Neural progenitor cell (in vitro differentiated cells): ENCODE measurements around the gene APBB2. TPM values are rescaled to one million over a fixed set of nuclear protein-coding genes. Genes with fewer than 3 reads are reported as not detected.

Experiments used
- DNase-seq: peaks from one replicate; pipeline ENCODE4 v3.0.0-alpha.2; 2016; ENCODE audit warnings: low spot score
- H2AFZ ChIP-seq: fragments of 200-600 bp; sonication (generic); replicated peaks from 2 replicates; pipeline ENCODE4 v1.6.1; 2016; ENCODE audit warnings: antibody characterized with exemption
- H3F3A ChIP-seq: fragments of 200-600 bp; sonication (generic); 2 replicates; pipeline ENCODE4 v1.6.1; 2016; ENCODE audit warnings: antibody characterized with exemption, low read depth
- H3K27ac ChIP-seq: fragments of 200-600 bp; sonication (generic); 2 replicates; pipeline ENCODE4 v1.5.1; 2016; ENCODE audit warnings: mild to moderate bottlenecking
- H3K27me3 ChIP-seq: fragments of 200-600 bp; sonication (generic); 2 replicates; pipeline ENCODE4 v1.6.1; 2016; ENCODE audit warnings: mild to moderate bottlenecking, moderate library complexity
- H3K36me3 ChIP-seq: fragments of 200-600 bp; sonication (generic); 2 replicates; pipeline ENCODE4 v1.5.1; 2016
- H3K4me1 ChIP-seq: fragments of 200-600 bp; sonication (generic); 2 replicates; pipeline ENCODE4 v1.6.1; 2016; ENCODE audit warnings: mixed run types
- H3K4me2 ChIP-seq: fragments of 200-600 bp; sonication (generic); 2 replicates; pipeline ENCODE4 v1.6.1; 2016
- H3K4me3 ChIP-seq: fragments of 200-600 bp; sonication (generic); 2 replicates; pipeline ENCODE4 v1.5.1; 2016
- H3K79me2 ChIP-seq: fragments of 200-600 bp; sonication (generic); 2 replicates; pipeline ENCODE4 v1.6.1; 2016; ENCODE audit warnings: low read depth
- H3K9ac ChIP-seq: fragments of 200-600 bp; sonication (generic); 2 replicates; pipeline ENCODE4 v1.6.1; 2016
- H3K9me3 ChIP-seq: fragments of 200-600 bp; sonication (generic); 2 replicates; pipeline ENCODE4 v1.5.1; 2016; ENCODE audit warnings: low read depth
- H4K20me1 ChIP-seq: fragments of 200-600 bp; sonication (generic); 2 replicates; pipeline ENCODE4 v1.6.1; 2016; ENCODE audit warnings: low read depth
- H3K27ac Mint-ChIP-seq: 3 replicates; pipeline ENCODE4 v1.8.0; 2021; ENCODE audit warnings: mixed read lengths
- H3K27me3 Mint-ChIP-seq: 2 replicates; pipeline ENCODE4 v1.8.0; 2022; ENCODE audit warnings: low read depth, mild to moderate bottlenecking, inconsistent platforms, moderate library complexity, mixed read lengths; ENCODE audit not compliant: insufficient read depth
- H3K36me3 Mint-ChIP-seq: 3 replicates; pipeline ENCODE4 v1.8.0; 2021; ENCODE audit warnings: mixed read lengths
- H3K4me1 Mint-ChIP-seq: 3 replicates; pipeline ENCODE4 v1.8.0; 2021; ENCODE audit warnings: mixed read lengths
- H3K4me3 Mint-ChIP-seq: 3 replicates; pipeline ENCODE4 v1.8.0; 2021; ENCODE audit warnings: mild to moderate bottlenecking, moderate library complexity, mixed read lengths
- H3K9me3 Mint-ChIP-seq: 3 replicates; pipeline ENCODE4 v1.8.0; 2020; ENCODE audit warnings: mixed read lengths
- EZH2 ChIP-seq: fragments of 200-600 bp; sonication (generic); IDR thresholded peaks from 2 replicates; pipeline ENCODE4 v1.6.1; 2017; ENCODE audit warnings: antibody characterized with exemption, mild to moderate bottlenecking, moderate library complexity
- EZH2phosphoT487 ChIP-seq: fragments of 200-600 bp; sonication (generic); IDR thresholded peaks from 2 replicates; pipeline ENCODE4 v1.6.1; 2017; ENCODE audit warnings: antibody characterized with exemption
- total RNA-seq: library from RNA; depleted of rRNA; stranded (reverse); fragments of >200 nt; gene quantifications from 2 replicates; pipeline ENCODE4 v1.2.3, GENCODE V29; 2015; ENCODE audit warnings: low replicate concordance
- TF ChIP-seq, protein P1 (sequence below): fragments of 200-600 bp; sonication (generic); IDR thresholded peaks from 2 replicates; pipeline ENCODE4 v1.5.1; 2017; ENCODE audit warnings: antibody characterized with exemption, mild to moderate bottlenecking

The APBB2 gene
- total RNA-seq, 1 donor from 2014 or later: 83.2 TPM

- Histone ChIP-seq H4K20me1 (no peaks in the 10 kb centered on the region), H3K4me3 (no peak overlapping the region), H3K9me3 (no peaks in the 10 kb centered on the region), H3K27ac (no peak overlapping the region), H3F3A (no peaks in the 10 kb centered on the region), H3K36me3 (no peaks in the 10 kb centered on the region), H3K9ac (no peak overlapping the region), H3K79me2 (no peaks in the 10 kb centered on the region), H2AFZ (no peak overlapping the region), H3K4me1 (no peaks in the 10 kb centered on the region), H3K4me2 (no peak overlapping the region), H3K27me3 (no peaks in the 10 kb centered on the region)
- Mint-ChIP-seq H3K4me1 (no peaks in the 10 kb centered on the region), H3K4me3 (no peak overlapping the region), H3K36me3 (no peaks in the 10 kb centered on the region), H3K27ac (no peak overlapping the region), H3K27me3 (peaks cover 4% of the 10 kb centered on the region), H3K9me3 (peaks cover 13% of the 10 kb centered on the region)
- no peak for TF ChIP-seq EZH2
- TF ChIP-seq, protein P1, sequence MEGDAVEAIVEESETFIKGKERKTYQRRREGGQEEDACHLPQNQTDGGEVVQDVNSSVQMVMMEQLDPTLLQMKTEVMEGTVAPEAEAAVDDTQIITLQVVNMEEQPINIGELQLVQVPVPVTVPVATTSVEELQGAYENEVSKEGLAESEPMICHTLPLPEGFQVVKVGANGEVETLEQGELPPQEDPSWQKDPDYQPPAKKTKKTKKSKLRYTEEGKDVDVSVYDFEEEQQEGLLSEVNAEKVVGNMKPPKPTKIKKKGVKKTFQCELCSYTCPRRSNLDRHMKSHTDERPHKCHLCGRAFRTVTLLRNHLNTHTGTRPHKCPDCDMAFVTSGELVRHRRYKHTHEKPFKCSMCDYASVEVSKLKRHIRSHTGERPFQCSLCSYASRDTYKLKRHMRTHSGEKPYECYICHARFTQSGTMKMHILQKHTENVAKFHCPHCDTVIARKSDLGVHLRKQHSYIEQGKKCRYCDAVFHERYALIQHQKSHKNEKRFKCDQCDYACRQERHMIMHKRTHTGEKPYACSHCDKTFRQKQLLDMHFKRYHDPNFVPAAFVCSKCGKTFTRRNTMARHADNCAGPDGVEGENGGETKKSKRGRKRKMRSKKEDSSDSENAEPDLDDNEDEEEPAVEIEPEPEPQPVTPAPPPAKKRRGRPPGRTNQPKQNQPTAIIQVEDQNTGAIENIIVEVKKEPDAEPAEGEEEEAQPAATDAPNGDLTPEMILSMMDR: no peak
- TF ChIP-seq EZH2phosphoT487: no peak
- DNase-seq: no peak
Observed at GRCh38 chr4:41044791-41045190, 169.6 kb downstream of the APBB2 start.

DNA sequence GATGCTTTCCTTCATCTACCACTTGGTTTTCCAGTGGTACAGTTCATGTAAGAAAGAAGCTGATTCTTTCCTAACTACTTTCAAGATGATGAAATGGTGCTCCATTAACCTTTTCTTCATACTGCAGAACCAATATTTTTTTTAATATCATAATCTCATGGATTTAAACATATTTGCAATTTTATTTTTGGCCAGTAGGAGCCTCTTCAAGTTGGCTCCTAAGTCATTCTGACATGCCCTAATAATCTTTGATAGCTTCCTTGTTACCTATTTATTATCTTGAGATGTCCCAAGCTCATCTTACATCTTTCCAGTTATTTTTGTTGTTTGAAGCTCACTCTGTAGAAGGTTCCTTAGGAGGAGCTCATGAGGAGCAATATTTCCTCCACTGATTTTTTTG lies 170.2 kb downstream of the APBB2 start:
- Histone ChIP-seq H2AFZ (no peak overlapping the region), H3K9me3 (no peaks in the 10 kb centered on the region), H3K27ac (no peak overlapping the region), H3K79me2 (no peaks in the 10 kb centered on the region), H3K36me3 (no peaks in the 10 kb centered on the region), H3K4me2 (no peak overlapping the region), H4K20me1 (no peaks in the 10 kb centered on the region), H3K4me1 (no peaks in the 10 kb centered on the region), H3F3A (no peaks in the 10 kb centered on the region), H3K4me3 (no peak overlapping the region), H3K9ac (no peak overlapping the region), H3K27me3 (no peaks in the 10 kb centered on the region)
- Mint-ChIP-seq H3K4me1 (no peaks in the 10 kb centered on the region), H3K4me3 (no peak overlapping the region), H3K36me3 (no peaks in the 10 kb centered on the region), H3K27ac (no peak overlapping the region), H3K27me3 (peaks cover 4% of the 10 kb centered on the region), H3K9me3 (peaks cover 13% of the 10 kb centered on the region)
- no peak for TF ChIP-seq EZH2phosphoT487
- TF ChIP-seq, protein P1: no peak
- TF ChIP-seq EZH2: no peak
- DNase-seq: no peak

- H4K20me1 ChIP-seq: no peaks in the 10 kb centered on the region
- TF ChIP-seq, protein P1: no peak
- peaks cover 13% of the 10 kb centered on the region for H3K9me3 Mint-ChIP-seq
Observed at GRCh38 chr4:41043465-41043864, 170.9 kb downstream of the APBB2 start.

GRCh38 chr4:41041551-41041950 lies 172.8 kb downstream of the APBB2 start:
- Mint-ChIP-seq H3K4me1 (no peaks in the 10 kb centered on the region), H3K27ac (no peak overlapping the region), H3K9me3 (peaks cover 13% of the 10 kb centered on the region), H3K4me3 (no peak overlapping the region), H3K36me3 (no peaks in the 10 kb centered on the region), H3K27me3 (peaks cover 2% of the 10 kb centered on the region)
- Histone ChIP-seq H3K36me3 (no peaks in the 10 kb centered on the region), H3K9ac (no peak overlapping the region), H3K9me3 (no peaks in the 10 kb centered on the region), H4K20me1 (no peaks in the 10 kb centered on the region), H3F3A (no peaks in the 10 kb centered on the region), H3K4me3 (no peak overlapping the region), H2AFZ (no peak overlapping the region), H3K27me3 (no peaks in the 10 kb centered on the region), H3K79me2 (no peaks in the 10 kb centered on the region), H3K4me1 (no peaks in the 10 kb centered on the region), H3K4me2 (no peak overlapping the region), H3K27ac (no peak overlapping the region)
- TF ChIP-seq, protein P1: no peak
- no peak for TF ChIP-seq EZH2phosphoT487
- DNase-seq: no peak

More at GRCh38 chr4:41043465-41043864, 170.9 kb downstream of the APBB2 start:
- Mint-ChIP-seq H3K27ac (no peak overlapping the region), H3K4me1 (no peaks in the 10 kb centered on the region), H3K27me3 (peaks cover 2% of the 10 kb centered on the region), H3K4me3 (no peak overlapping the region), H3K36me3 (no peaks in the 10 kb centered on the region)
- Histone ChIP-seq H3K4me2 (no peak overlapping the region), H3K9ac (no peak overlapping the region), H3K4me1 (no peaks in the 10 kb centered on the region), H3K79me2 (no peaks in the 10 kb centered on the region), H3K9me3 (no peaks in the 10 kb centered on the region), H3K36me3 (no peaks in the 10 kb centered on the region), H3K27ac (no peak overlapping the region), H3F3A (no peaks in the 10 kb centered on the region), H2AFZ (no peak overlapping the region), H3K27me3 (no peaks in the 10 kb centered on the region), H3K4me3 (no peak overlapping the region)
- no peak for DNase-seq
